ENCODE results near the gene CDKAL1.
"Not testable (repeated sequence)": the region's sequence is repeated elsewhere in the genome, so short reads cannot be mapped to it uniquely, and the experiment has no call there.

Gene CDKAL1

GRCh38 chr6:20549398-20549797 lies 15.1 kb downstream of the CDKAL1 start:
- not testable (repeated sequence) for H2AFZ ChIP-seq (ENCODE audit: low read length); H2BK120ac ChIP-seq (ENCODE audit: low read depth, low read length); H3K27ac ChIP-seq (replicated peaks; ENCODE audit: low read length); H4K91ac ChIP-seq (ENCODE audit: low read depth, low read length, poor library complexity); H3K27me3 ChIP-seq (ENCODE audit: control insufficient read depth in 3 of 3, insufficient read depth in 3 of 3, low read depth in 1 of 3, low read length in 3 of 3); H3K4me1 ChIP-seq (ENCODE audit: control insufficient read depth in 2 of 2, insufficient read depth in 1 of 2, low read depth in 1 of 2, low read length in 2 of 2); H4K8ac ChIP-seq (ENCODE audit: low read depth, low read length); H3K4ac ChIP-seq (ENCODE audit: low read length); H2BK5ac ChIP-seq (ENCODE audit: low read length); H3K9ac ChIP-seq (ENCODE audit: low read depth, low read length, poor library complexity); H3K79me1 ChIP-seq (ENCODE audit: low read depth, low read length); H3K4me2 ChIP-seq (ENCODE audit: insufficient read depth, low read length, poor library complexity, severe bottlenecking); H2BK15ac ChIP-seq (ENCODE audit: low read length); H3K4me3 ChIP-seq (ENCODE audit: low read length in 2 of 2); H2AK5ac ChIP-seq (ENCODE audit: low read depth, low read length); DNase-seq (ENCODE audit: low spot score); H2BK12ac ChIP-seq (ENCODE audit: low read length); H3K23ac ChIP-seq (ENCODE audit: low read depth, low read length, poor library complexity); H3K14ac ChIP-seq (ENCODE audit: low read length); H3K18ac ChIP-seq (ENCODE audit: low read length)
- peaks cover 2 to 21% of the 10 kb centered on the region in 2 donors for H3K9me3 ChIP-seq (replicated peaks in 1 of 2; ENCODE audit: control insufficient read depth in 2 of 2, insufficient read depth in 1 of 2, low read depth in 1 of 2, low read length in 2 of 2)
- no CpG with 5 or more reads among the region's 3 CpGs for WGBS, 2 donors (ENCODE audit: extremely low coverage in 2 of 2, insufficient read length in 2 of 2, insufficient replicate concordance in 1 of 2)
- peaks cover 3 to 82% of the 10 kb centered on the region in 2 donors for H3K36me3 ChIP-seq (replicated peaks in 1 of 2; ENCODE audit: control insufficient read depth in 2 of 2, insufficient read depth in 2 of 2, low read length in 2 of 2)

GRCh38 chr6:20554326-20554725 lies 20.1 kb downstream of the CDKAL1 start:
- Histone ChIP-seq H4K8ac (ENCODE audit: low read depth, low read length) (no peak overlapping the region), H3K18ac (ENCODE audit: low read length) (no peak overlapping the region), H3K9ac (ENCODE audit: low read depth, low read length, poor library complexity) (no peak overlapping the region), H3K36me3 (replicated peaks in 1 of 2; ENCODE audit: control insufficient read depth in 2 of 2, insufficient read depth in 2 of 2, low read length in 2 of 2) (peaks cover 0 to 49% of the 10 kb centered on the region in 2 donors), H3K4ac (ENCODE audit: low read length) (no peak overlapping the region), H3K23ac (ENCODE audit: low read depth, low read length, poor library complexity) (no peak overlapping the region), H3K79me1 (ENCODE audit: low read depth, low read length) (peaks cover 2% of the 10 kb centered on the region), H3K4me2 (ENCODE audit: insufficient read depth, low read length, poor library complexity, severe bottlenecking) (no peak overlapping the region), H2BK120ac (ENCODE audit: low read depth, low read length) (no peak overlapping the region), H3K27me3 (ENCODE audit: control insufficient read depth in 3 of 3, insufficient read depth in 3 of 3, low read depth in 1 of 3, low read length in 3 of 3) (no peaks in the 10 kb centered on the region), H4K91ac (ENCODE audit: low read depth, low read length, poor library complexity) (no peak overlapping the region), H2BK12ac (ENCODE audit: low read length) (no peak overlapping the region), H3K14ac (ENCODE audit: low read length) (no peak overlapping the region), H3K4me1 (ENCODE audit: control insufficient read depth in 2 of 2, insufficient read depth in 1 of 2, low read depth in 1 of 2, low read length in 2 of 2) (no peaks in the 10 kb centered on the region), H3K9me3 (replicated peaks in 1 of 2; ENCODE audit: control insufficient read depth in 2 of 2, insufficient read depth in 1 of 2, low read depth in 1 of 2, low read length in 2 of 2) (peaks cover 0 to 4% of the 10 kb centered on the region in 2 donors), H3K27ac (replicated peaks; ENCODE audit: low read length) (no peak overlapping the region), H2AK5ac (ENCODE audit: low read depth, low read length) (no peak overlapping the region), H2AFZ (ENCODE audit: low read length) (no peak overlapping the region), H2BK5ac (ENCODE audit: low read length) (no peak overlapping the region), H2BK15ac (ENCODE audit: low read length) (no peak overlapping the region), H3K4me3 (ENCODE audit: low read length in 2 of 2) (no peak overlapping the region)
- no peak for DNase-seq (ENCODE audit: low spot score)
- WGBS, 2 donors (ENCODE audit: extremely low coverage in 2 of 2, insufficient read length in 2 of 2, insufficient replicate concordance in 1 of 2), result no CpG with 5 or more reads among the region's 2 CpGs

- Histone ChIP-seq H3K9me3 (replicated peaks in 1 of 2; ENCODE audit: control insufficient read depth in 2 of 2, insufficient read depth in 1 of 2, low read depth in 1 of 2, low read length in 2 of 2) (peaks cover 0 to 4% of the 10 kb centered on the region in 2 donors), H2BK12ac (ENCODE audit: low read length) (no peak overlapping the region), H3K27ac (replicated peaks; ENCODE audit: low read length) (no peak overlapping the region), H4K8ac (ENCODE audit: low read depth, low read length) (no peak overlapping the region), H3K79me1 (ENCODE audit: low read depth, low read length) (peaks cover 2% of the 10 kb centered on the region), H2AK5ac (ENCODE audit: low read depth, low read length) (no peak overlapping the region), H3K9ac (ENCODE audit: low read depth, low read length, poor library complexity) (no peak overlapping the region), H3K23ac (ENCODE audit: low read depth, low read length, poor library complexity) (no peak overlapping the region), H3K4me1 (ENCODE audit: control insufficient read depth in 2 of 2, insufficient read depth in 1 of 2, low read depth in 1 of 2, low read length in 2 of 2) (no peaks in the 10 kb centered on the region), H3K14ac (ENCODE audit: low read length) (no peak overlapping the region), H2BK120ac (ENCODE audit: low read depth, low read length) (no peak overlapping the region), H4K91ac (ENCODE audit: low read depth, low read length, poor library complexity) (no peak overlapping the region), H3K18ac (ENCODE audit: low read length) (no peak overlapping the region), H3K4me3 (ENCODE audit: low read length in 2 of 2) (no peak overlapping the region), H2BK5ac (ENCODE audit: low read length) (no peak overlapping the region), H3K36me3 (replicated peaks in 1 of 2; ENCODE audit: control insufficient read depth in 2 of 2, insufficient read depth in 2 of 2, low read length in 2 of 2) (peaks cover 0 to 48% of the 10 kb centered on the region in 2 donors), H3K4me2 (ENCODE audit: insufficient read depth, low read length, poor library complexity, severe bottlenecking) (no peak overlapping the region), H2AFZ (ENCODE audit: low read length) (no peak overlapping the region), H3K27me3 (ENCODE audit: control insufficient read depth in 3 of 3, insufficient read depth in 3 of 3, low read depth in 1 of 3, low read length in 3 of 3) (no peaks in the 10 kb centered on the region), H3K4ac (ENCODE audit: low read length) (no peak overlapping the region), H2BK15ac (ENCODE audit: low read length) (no peak overlapping the region)
- DNase-seq (ENCODE audit: low spot score), result no peak
- no CpG with 5 or more reads among the region's 1 CpG for WGBS, 2 donors (ENCODE audit: extremely low coverage in 2 of 2, insufficient read length in 2 of 2, insufficient replicate concordance in 1 of 2)
Observed at GRCh38 chr6:20554817-20555216, 20.6 kb downstream of the CDKAL1 start.

- Histone ChIP-seq H2BK12ac (ENCODE audit: low read length) (no peak overlapping the region), H2AFZ (ENCODE audit: low read length) (no peak overlapping the region), H3K27ac (replicated peaks; ENCODE audit: low read length) (no peak overlapping the region), H3K23ac (ENCODE audit: low read depth, low read length, poor library complexity) (no peak overlapping the region), H3K27me3 (ENCODE audit: control insufficient read depth in 3 of 3, insufficient read depth in 3 of 3, low read depth in 1 of 3, low read length in 3 of 3) (no peaks in the 10 kb centered on the region), H3K4me2 (ENCODE audit: insufficient read depth, low read length, poor library complexity, severe bottlenecking) (no peak overlapping the region), H3K14ac (ENCODE audit: low read length) (no peak overlapping the region), H2BK5ac (ENCODE audit: low read length) (no peak overlapping the region), H3K9ac (ENCODE audit: low read depth, low read length, poor library complexity) (no peak overlapping the region), H4K91ac (ENCODE audit: low read depth, low read length, poor library complexity) (no peak overlapping the region), H4K8ac (ENCODE audit: low read depth, low read length) (no peak overlapping the region), H3K79me1 (ENCODE audit: low read depth, low read length) (no peaks in the 10 kb centered on the region), H3K4me1 (ENCODE audit: control insufficient read depth in 2 of 2, insufficient read depth in 1 of 2, low read depth in 1 of 2, low read length in 2 of 2) (no peaks in the 10 kb centered on the region), H2BK120ac (ENCODE audit: low read depth, low read length) (no peak overlapping the region), H3K36me3 (replicated peaks in 1 of 2; ENCODE audit: control insufficient read depth in 2 of 2, insufficient read depth in 2 of 2, low read length in 2 of 2) (peaks cover 0 to 5% of the 10 kb centered on the region in 2 donors), H3K9me3 (replicated peaks in 1 of 2; ENCODE audit: control insufficient read depth in 2 of 2, insufficient read depth in 1 of 2, low read depth in 1 of 2, low read length in 2 of 2) (no peaks in the 10 kb centered on the region), H2AK5ac (ENCODE audit: low read depth, low read length) (no peak overlapping the region), H3K18ac (ENCODE audit: low read length) (no peak overlapping the region), H2BK15ac (ENCODE audit: low read length) (no peak overlapping the region), H3K4ac (ENCODE audit: low read length) (no peak overlapping the region), H3K4me3 (ENCODE audit: low read length in 2 of 2) (no peak overlapping the region)
- no peak for DNase-seq (ENCODE audit: low spot score)
- WGBS, 2 donors (ENCODE audit: extremely low coverage in 2 of 2, insufficient read length in 2 of 2, insufficient replicate concordance in 1 of 2), result no CpG with 5 or more reads among the region's 2 CpGs
Observed at GRCh38 chr6:20559924-20560551, 25.8 kb downstream of the CDKAL1 start.

All from neuronal stem cell (in vitro differentiated cells).